Stimulated activated CD8-positive, alpha-beta memory T cell treated with anti-CD3 and anti-CD28 coated beads, Interleukin-7, amount 100 ng/mL, for 1 hour (primary cell): ENCODE measurements around the gene SGMS2.
"Not testable (repeated sequence)": the region's sequence is repeated elsewhere in the genome, so short reads cannot be mapped to it uniquely, and the experiment has no call there.

Experiments used
- DNase-seq, 2 donors: peaks; one replicate each; pipeline ENCODE4 v3.0.0-alpha.2; 2020; ENCODE audit warnings: low read depth in 2 of 2

The SGMS2 gene

GRCh38 chr4:107866726-107867125 is 42.0 kb downstream of the SGMS2 start:
- no peak for DNase-seq

GRCh38 chr4:107870236-107870635 is 45.5 kb downstream of the SGMS2 start:
- no peak for DNase-seq

GRCh38 chr4:107870916-107871786 is 46.4 kb downstream of the SGMS2 start:
- no peak for DNase-seq

- no peak for DNase-seq
Observed at GRCh38 chr4:107874024-107874423, 49.3 kb downstream of the SGMS2 start.

- DNase-seq = no peak
Observed at GRCh38 chr4:107876099-107876498, 51.4 kb downstream of the SGMS2 start.

- DNase-seq = no peak
Observed at GRCh38 chr4:107877361-107877760, 52.6 kb downstream of the SGMS2 start.

- DNase-seq = no peak
Observed at GRCh38 chr4:107885865-107886264, 61.1 kb downstream of the SGMS2 start.

- DNase-seq = no peak
Observed at GRCh38 chr4:107888237-107888636, 63.5 kb downstream of the SGMS2 start.

- DNase-seq = no peak
Observed at GRCh38 chr4:107890779-107891178, 66.0 kb downstream of the SGMS2 start.

- no peak for DNase-seq
Observed at GRCh38 chr4:107891299-107891698, 66.6 kb downstream of the SGMS2 start.

- no peak for DNase-seq
Observed at GRCh38 chr4:107893171-107894137, 68.7 kb downstream of the SGMS2 start.

GRCh38 chr4:107894138-107894603 is 69.4 kb downstream of the SGMS2 start:
- no peak for DNase-seq

- DNase-seq = no peak
Observed at GRCh38 chr4:107896158-107896645, 71.5 kb downstream of the SGMS2 start.

GRCh38 chr4:107896646-107897045 is 71.9 kb downstream of the SGMS2 start:
- no peak for DNase-seq

GRCh38 chr4:107897823-107898222 is 73.1 kb downstream of the SGMS2 start:
- no peak for DNase-seq

- DNase-seq = no peak
Observed at GRCh38 chr4:107900067-107900466, 75.3 kb downstream of the SGMS2 start.

- DNase-seq = no peak
Observed at GRCh38 chr4:107900508-107900907, 75.8 kb downstream of the SGMS2 start.

GRCh38 chr4:107901213-107901934 is 76.6 kb downstream of the SGMS2 start:
- no peak for DNase-seq

GRCh38 chr4:107902715-107903114 is 78.0 kb downstream of the SGMS2 start:
- no peak for DNase-seq

GRCh38 chr4:107905082-107905481 is 80.3 kb downstream of the SGMS2 start:
- not testable (repeated sequence) for DNase-seq

GRCh38 chr4:107906458-107907100 is 81.8 kb downstream of the SGMS2 start:
- no peak for DNase-seq
